ENCODE data around the gene LYSMD2.

Gene LYSMD2

GRCh38 chr15:51776952-51777569, 39.6 kb upstream of the LYSMD2 start:
- peak; percentile 82 for TF ChIP-seq CTCF (IDR thresholded peaks at IDR 0.05; ENCODE audit: insufficient read depth, low read length, missing control alignments)
- CTCF ChIA-PET: interaction anchor here (0.6 to 9.8 kb wide), 71 partner anchors 10 to 255 kb away, joined by 3 to 511 read pairs (median 6); partner anchors contain the start of genes DMXL2, LYSMD2 and TMOD3
- POLR2A ChIA-PET: interaction anchor here (0.7 kb wide), 1 partner anchor 127 kb away, joined by 3 read pairs; no protein-coding TSS in a partner anchor
- no peak overlapping the region for H3K4me3 ChIP-seq (ENCODE audit: low read depth, low read length)
- peak; percentile 21 for DNase-seq (ENCODE audit: low read depth, low spot score)

GRCh38 chr15:51775967-51776816, 38.7 kb upstream of the LYSMD2 start:
- CTCF ChIA-PET: interaction anchor here (0.6 to 9.8 kb wide), 71 partner anchors 11 to 258 kb away, joined by 3 to 511 read pairs (median 6); partner anchors contain the start of genes DMXL2, LYSMD2 and TMOD3
- POLR2A ChIA-PET: interaction anchor here (0.7 kb wide), 1 partner anchor 126 kb away, joined by 3 read pairs; no protein-coding TSS in a partner anchor
- TF ChIP-seq CTCF (IDR thresholded peaks at IDR 0.05; ENCODE audit: insufficient read depth, low read length, missing control alignments): peak; percentile 76
- DNase-seq (ENCODE audit: low read depth, low spot score): no peak
- H3K4me3 ChIP-seq (ENCODE audit: low read depth, low read length): no peak overlapping the region

- H3K4me3 ChIP-seq (ENCODE audit: low read depth, low read length): no peak overlapping the region
- POLR2A ChIA-PET: no interaction called here
- no peak for TF ChIP-seq CTCF (IDR thresholded peaks at IDR 0.05; ENCODE audit: insufficient read depth, low read length, missing control alignments)
- no peak for DNase-seq (ENCODE audit: low read depth, low spot score)
- CTCF ChIA-PET: interaction anchor here (2.2 to 9.8 kb wide), 10 partner anchors 14 to 153 kb away, joined by 6 to 511 read pairs (median 20); partner anchors contain the start of gene DMXL2
Measured at GRCh38 chr15:51774916-51775315, 37.5 kb upstream of the LYSMD2 start.

- no peak for TF ChIP-seq CTCF (IDR thresholded peaks at IDR 0.05; ENCODE audit: insufficient read depth, low read length, missing control alignments)
- ChIA-PET CTCF (interaction anchor here (1.1 to 9.8 kb wide), 4 partner anchors 8 to 124 kb away, joined by 3 to 511 read pairs (median 56); no protein-coding TSS in a partner anchor), POLR2A (no interaction called here)
- H3K4me3 ChIP-seq (ENCODE audit: low read depth, low read length): no peak overlapping the region
- no peak for DNase-seq (ENCODE audit: low read depth, low spot score)
Measured at GRCh38 chr15:51771773-51772172, 34.3 kb upstream of the LYSMD2 start.

- no peak for TF ChIP-seq CTCF (IDR thresholded peaks at IDR 0.05; ENCODE audit: insufficient read depth, low read length, missing control alignments)
- POLR2A ChIA-PET: no interaction called here
- CTCF ChIA-PET: interaction anchor here (1.2 to 4.7 kb wide), 4 partner anchors 11 to 121 kb away, joined by 3 to 32 read pairs (median 6); no protein-coding TSS in a partner anchor
- no peak for DNase-seq (ENCODE audit: low read depth, low spot score)
- H3K4me3 ChIP-seq (ENCODE audit: low read depth, low read length): no peak overlapping the region
Measured at GRCh38 chr15:51770902-51771301, 33.4 kb upstream of the LYSMD2 start.

- DNase-seq (ENCODE audit: low read depth, low spot score): no peak
- H3K4me3 ChIP-seq (ENCODE audit: low read depth, low read length): no peak overlapping the region
- no peak for TF ChIP-seq CTCF (IDR thresholded peaks at IDR 0.05; ENCODE audit: insufficient read depth, low read length, missing control alignments)
- CTCF ChIA-PET: interaction anchor here (1.8 to 15.1 kb wide), 4 partner anchors 7 to 118 kb away, joined by 5 to 150 read pairs (median 20); no protein-coding TSS in a partner anchor
- POLR2A ChIA-PET: no interaction called here
Measured at GRCh38 chr15:51768018-51768417, 30.6 kb upstream of the LYSMD2 start.
